Left lobe of liver (tissue), 2 donors: ENCODE data around the gene FAM83B. TPM values are rescaled to one million over a fixed set of nuclear protein-coding genes. Genes with fewer than 3 reads are reported as not detected.

ENCODE experiments used
- ATAC-seq: fragments of 200-7000 bp; cut with Tn5 transposase; one replicate; pipeline ENCODE4 v1.9.1; 2020; ENCODE audit warnings: mild to moderate bottlenecking, moderate library complexity
- DNase-seq: peaks from one replicate; pipeline ENCODE4 v3.0.0-alpha.2; 2020; ENCODE audit warnings: low spot score
- total RNA-seq: library from RNA; stranded (reverse); gene quantifications from one replicate; pipeline ENCODE4 v1.2.1, GENCODE V29; 2021
- donor health status: DM: no; HTN: no; CAD: no; lungs with moderate emphysema.
- donor health status: DM: no; HTN: yes; CAD: no.

Gene FAM83B
- total RNA-seq, 1 donor from 2014 or later = 0.15 TPM

DNA sequence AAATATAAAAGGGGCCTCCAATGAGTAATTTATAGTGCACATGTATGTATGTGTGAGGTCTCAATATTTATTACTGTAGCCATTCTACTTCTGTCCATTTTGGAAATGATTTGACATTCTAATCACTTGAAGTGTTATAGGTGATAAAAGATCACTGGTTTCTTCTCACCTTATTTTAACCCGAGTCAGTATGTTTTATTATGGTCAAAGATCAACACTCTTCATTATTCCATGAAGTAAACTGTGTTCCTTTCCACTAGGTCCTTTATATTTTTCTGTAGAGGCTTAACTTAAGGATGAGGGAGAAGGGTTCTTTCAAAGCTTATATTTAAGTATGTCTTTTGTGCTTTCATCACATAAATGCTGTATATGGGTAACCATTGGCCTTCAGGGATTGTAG, 47.2 kb downstream of the FAM83B start:
- ATAC-seq (no peak), DNase-seq (no peak)

DNA sequence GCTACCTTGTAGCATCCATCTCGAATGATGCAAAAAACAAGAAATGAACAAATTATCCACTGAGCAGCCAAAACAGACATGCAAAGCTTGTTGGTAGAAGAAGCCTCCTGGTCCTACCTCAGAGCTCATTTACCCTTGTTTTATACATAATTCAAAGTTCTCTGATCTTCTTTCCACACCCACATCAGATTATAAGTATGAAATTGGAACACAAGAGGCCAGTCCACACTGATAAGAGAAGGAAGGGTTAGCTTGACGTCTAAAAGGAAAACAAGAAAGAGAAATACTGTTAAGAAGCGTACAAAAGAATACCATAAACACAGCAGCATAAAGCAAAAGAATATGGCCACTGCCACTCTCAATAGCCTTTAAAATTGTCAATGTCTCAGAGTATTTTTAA, 49.7 kb downstream of the FAM83B start:
- DNase-seq (no peak), ATAC-seq (no peak)

GRCh38 chr6:54897462-54898189, 51.1 kb downstream of the FAM83B start:
- no peak for DNase-seq
- no peak for ATAC-seq

- no peak for ATAC-seq
- DNase-seq = no peak
Measured at GRCh38 chr6:54898767-54899166, 52.2 kb downstream of the FAM83B start.

DNA sequence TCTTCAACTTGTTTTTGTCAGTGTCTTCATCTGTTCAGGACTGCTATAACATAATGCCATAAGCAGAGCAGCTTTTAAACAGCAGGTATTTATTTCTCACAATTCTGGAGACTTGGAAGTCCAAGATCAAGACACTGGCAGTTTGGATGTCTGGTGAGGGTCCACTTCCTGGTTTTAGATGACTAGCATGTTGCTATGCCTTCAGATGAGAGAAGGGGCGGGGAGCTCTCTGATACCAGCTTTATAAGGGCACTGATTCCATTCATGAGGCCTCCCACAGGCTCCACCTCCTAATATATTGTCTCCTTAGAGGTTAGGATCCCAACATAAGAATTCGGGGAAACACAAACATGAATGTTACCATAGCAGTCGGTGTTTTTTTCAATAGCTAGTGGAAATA, 52.9 kb downstream of the FAM83B start:
- no peak for ATAC-seq

DNA sequence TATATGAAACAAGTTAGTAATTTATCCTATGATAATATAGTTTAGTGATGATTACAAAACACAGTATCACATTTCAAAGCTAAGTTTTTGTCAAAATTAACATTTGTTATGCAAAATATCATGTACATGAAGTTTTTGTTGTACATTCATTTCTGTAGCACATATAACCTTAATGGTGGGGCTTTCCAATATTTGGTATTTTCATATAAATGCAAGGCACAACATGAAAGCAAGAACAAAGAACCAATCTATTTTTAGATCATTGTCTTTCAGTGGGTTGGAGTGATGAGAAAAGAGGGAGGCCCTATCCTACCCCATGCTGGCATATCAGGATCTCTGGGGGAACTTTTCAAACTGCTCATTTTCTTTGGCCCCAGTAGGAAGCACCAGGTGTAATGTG, 53.4 kb downstream of the FAM83B start:
- DNase-seq (no peak), ATAC-seq (no peak)

More for the DNA sequence above, 52.9 kb downstream of the FAM83B start:
- no peak for DNase-seq

- ATAC-seq (no peak), DNase-seq (no peak)
Measured at GRCh38 chr6:54900666-54901065, 54.1 kb downstream of the FAM83B start.

GRCh38 chr6:54903884-54904283, 57.3 kb downstream of the FAM83B start:
- ATAC-seq (no peak), DNase-seq (no peak)

DNA sequence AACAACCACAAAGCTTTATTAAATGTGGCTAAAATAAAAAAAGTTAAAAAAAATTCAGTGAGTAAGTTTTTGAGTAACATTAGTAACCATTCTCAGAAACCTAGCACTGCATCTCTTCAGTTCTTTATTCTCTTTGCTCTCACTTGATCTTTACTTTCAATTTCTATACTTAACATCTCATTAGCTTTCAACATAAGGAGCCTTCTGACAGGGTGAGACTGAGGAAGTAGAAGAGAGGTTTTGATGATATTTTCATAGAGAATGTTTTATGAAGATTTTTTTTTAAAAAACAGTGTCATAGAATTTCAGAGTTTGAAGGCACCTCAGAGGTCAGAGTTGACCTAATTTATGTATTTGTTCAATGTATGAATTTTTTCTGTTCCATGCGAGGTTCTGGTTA, 60.8 kb downstream of the FAM83B start:
- no peak for DNase-seq
- ATAC-seq = no peak

DNA sequence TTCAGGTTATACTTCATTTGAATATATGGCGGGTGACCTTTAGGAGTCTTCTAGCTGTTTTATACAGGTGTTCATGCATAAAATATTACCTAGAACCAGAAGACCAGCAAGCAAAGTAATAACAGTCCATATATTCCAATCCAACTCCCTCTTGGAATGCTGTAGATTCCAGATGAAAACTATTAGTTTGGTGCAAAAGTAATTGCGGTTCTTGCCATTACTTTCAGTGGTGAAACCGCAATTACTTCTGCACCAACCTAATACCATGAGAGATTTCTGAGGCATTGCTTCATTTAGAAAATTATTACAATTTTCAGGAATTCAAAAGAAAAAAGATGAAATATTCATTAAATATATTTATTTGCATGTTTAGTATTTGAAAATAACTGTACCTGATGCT, 62.6 kb downstream of the FAM83B start:
- ATAC-seq = no peak

GRCh38 chr6:54910431-54910884, 63.9 kb downstream of the FAM83B start:
- DNase-seq = no peak
- no peak for ATAC-seq

More for the DNA sequence above, 62.6 kb downstream of the FAM83B start:
- DNase-seq = no peak

DNA sequence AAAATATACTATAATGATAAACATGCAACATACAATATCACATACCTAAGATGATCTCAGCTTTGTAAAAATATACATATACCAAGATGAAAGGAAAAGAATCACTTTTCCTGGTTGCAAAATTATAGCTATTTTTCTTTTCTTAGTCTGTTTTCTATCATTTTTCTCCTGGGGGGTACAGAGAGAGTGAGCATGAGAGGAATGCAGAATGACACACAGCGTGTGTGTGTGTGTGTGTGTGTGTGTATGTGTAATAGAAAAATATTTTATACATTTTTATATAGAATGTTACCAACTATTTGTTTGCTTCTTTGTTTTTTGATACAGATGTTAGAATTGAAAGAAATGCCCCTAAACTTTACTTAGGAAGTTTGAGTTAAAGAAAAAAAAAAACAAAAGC, 64.3 kb downstream of the FAM83B start:
- ATAC-seq (no peak), DNase-seq (no peak)

DNA sequence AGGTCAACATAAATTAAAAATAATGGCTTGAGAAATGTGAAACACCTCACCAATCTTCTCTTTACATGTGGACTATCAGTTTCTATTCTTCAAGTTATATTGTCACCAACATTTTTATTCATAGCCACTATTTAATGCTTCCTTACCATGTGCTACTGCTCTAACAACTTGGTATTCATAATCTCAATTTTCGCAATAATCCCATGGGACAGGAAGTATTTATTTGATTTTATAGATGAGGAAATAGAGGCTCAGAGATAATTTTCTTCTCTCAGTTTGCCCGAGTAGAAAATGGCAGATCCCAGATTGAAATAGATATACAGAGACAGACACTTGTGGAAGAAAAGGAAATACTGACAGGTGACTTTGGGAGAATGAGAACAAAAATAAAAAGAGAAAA, 66.6 kb downstream of the FAM83B start:
- ATAC-seq (no peak), DNase-seq (no peak)

DNA sequence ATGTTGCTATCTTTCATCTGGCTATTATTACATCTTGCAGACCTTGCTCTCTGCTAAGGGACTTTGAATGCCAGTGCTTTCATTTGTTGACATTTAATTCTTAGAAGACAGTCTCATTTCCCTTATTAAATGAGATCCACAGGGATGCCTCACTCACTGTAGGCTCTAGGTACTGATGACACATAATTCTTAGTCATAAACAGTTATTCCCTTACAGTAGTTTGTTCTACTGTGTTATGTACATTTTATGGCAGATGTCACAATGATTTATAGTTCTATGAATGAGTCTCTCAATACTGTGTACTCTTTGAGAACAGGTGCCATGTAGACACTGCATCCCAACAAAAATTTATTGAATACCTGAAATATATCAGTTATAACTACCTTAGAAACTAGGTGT, 70.3 kb downstream of the FAM83B start:
- no peak for DNase-seq
- ATAC-seq = no peak

DNA sequence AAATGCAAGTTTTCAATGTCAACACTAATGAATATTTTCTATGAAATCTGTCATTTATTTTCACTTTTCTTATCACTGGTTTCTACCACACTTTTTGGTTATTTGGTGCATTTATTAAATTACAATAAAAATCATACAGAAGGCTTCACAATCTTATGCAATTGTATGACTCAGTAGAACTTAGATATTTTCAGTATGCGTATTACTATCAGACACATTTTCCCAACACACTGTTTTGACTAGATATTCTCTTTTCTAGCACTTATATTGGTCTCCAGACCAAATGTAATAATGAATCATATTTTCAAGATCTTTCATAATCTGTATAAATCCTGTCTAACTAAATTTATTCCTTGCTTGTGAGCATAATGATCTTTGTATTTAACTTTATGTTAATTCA, 74.1 kb downstream of the FAM83B start:
- no peak for ATAC-seq

GRCh38 chr6:54921891-54922290, 75.3 kb downstream of the FAM83B start:
- ATAC-seq = no peak
- DNase-seq = no peak

More for the DNA sequence above, 74.1 kb downstream of the FAM83B start:
- DNase-seq = no peak

GRCh38 chr6:54929245-54929909, 82.8 kb downstream of the FAM83B start:
- no peak for DNase-seq
- no peak for ATAC-seq

- DNase-seq (no peak), ATAC-seq (no peak)
Measured at GRCh38 chr6:54932622-54933021, 86.1 kb downstream of the FAM83B start.

DNA sequence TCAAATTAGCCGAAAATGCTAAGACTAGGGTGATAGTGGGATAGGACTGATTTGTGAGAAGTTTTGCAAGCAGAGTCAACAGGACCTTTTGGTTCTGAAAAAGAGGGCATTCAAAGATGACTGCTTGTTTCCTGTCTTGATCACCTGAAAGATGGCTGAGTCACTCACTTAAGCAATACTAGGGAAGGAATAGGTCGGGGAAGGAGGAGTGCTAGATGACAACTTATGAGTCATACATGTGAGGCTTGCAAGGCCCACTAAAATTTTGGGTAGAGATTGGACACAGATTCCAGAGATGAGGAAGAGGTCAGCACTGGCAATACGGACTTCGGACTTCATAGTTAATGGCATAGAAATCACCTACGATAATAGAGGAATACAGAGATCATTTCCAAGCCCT, 89.2 kb downstream of the FAM83B start:
- no peak for ATAC-seq
- DNase-seq = no peak

DNA sequence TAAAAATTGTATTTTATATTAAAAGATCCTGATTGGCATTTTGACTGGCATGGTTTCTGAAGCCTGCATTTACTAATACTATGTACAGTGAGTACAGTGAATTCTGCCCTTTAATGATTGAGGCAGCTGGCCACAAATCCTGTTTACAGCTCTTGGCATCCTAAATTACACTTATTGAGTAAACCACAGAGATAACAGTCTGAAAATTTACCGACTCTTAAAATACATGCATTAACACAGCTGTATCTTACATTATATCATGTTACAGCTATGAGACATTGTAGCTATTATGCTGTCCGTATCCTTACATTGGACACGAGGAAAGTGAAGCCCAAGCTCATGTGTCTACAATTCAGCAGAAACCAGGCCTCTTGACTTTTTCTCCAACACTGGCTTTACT, 90.8 kb downstream of the FAM83B start:
- no peak for DNase-seq
- ATAC-seq = no peak

- ATAC-seq = no peak
- DNase-seq = no peak
Measured at GRCh38 chr6:54957698-54958097, 111.1 kb downstream of the FAM83B start.

DNA sequence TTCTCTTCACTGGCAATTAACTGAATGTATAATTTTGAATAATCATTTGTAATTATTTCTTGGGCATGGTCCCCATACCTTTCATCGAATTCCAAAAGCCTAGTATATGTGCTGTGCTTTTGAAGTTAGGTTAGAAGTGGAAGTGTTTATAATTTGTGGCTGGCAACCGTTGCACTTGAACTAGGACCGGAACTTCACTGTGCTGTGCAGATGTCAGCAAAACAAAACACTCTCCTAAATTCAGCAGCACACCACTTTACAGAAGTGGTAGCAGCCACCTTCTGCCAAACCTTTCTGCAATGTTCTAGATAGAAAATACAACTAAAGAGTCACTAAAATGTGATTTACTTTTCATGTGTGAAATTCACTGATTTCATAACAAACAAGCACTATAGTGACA, 111.9 kb downstream of the FAM83B start:
- ATAC-seq (no peak), DNase-seq (no peak)

DNA sequence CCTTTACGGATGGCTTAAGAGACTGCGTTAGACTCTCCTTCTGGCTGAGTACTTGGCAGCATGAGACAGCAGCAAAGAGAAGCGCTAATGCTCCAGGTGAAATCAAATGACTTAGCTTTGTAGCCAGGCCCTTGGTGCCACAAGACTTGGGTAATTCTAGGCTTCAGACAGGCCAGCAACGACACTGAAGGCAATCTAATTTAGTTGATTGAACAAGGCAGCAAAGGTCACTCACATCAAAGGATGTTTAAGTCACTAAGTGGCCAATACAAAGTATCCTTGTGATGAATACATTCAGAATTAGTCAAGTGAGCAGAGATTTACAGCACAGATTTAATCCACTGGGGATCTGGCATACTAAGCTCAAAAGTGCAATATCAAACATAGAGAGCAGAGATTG, 113.2 kb downstream of the FAM83B start:
- DNase-seq = no peak
- no peak for ATAC-seq
